PC-9 (cell line): Measurements from ENCODE around the gene EXO5. TPM values are rescaled to one million over a fixed set of nuclear protein-coding genes. Genes with fewer than 3 reads are reported as not detected.
"Not testable (repeated sequence)": the region's sequence is repeated elsewhere in the genome, so short reads cannot be mapped to it uniquely, and the experiment has no call there.

Experiments
- BruUV-seq: library from RNA; stranded (reverse); fragments of 400-500 nt; replicated peaks from 2 replicates; lab custom pipeline; 2021; lab: Mats Ljungman, UMichigan
- CTCF ChIA-PET: fragments of 300-600 bp; sonication (Branson Sonifier 250); formaldehyde crosslinking; loops from one replicate; lab custom pipeline; 2022; ENCODE audit warnings: antibody characterized with exemption; lab: Charles Lee
- POLR2A ChIA-PET: fragments of 300-600 bp; sonication (Branson Sonifier 250); formaldehyde crosslinking; loops from one replicate; lab custom pipeline; 2022; ENCODE audit warnings: antibody characterized with exemption; ENCODE audit not compliant: unreplicated experiment; lab: Charles Lee
- DNase-seq, 2 experiments: peaks; one replicate each; pipeline versions ENCODE4 v3.0.0 to v3.0.0-alpha.2; 2015 to 2022; ENCODE audit warnings: mixed read lengths in 1 of 2
- H2AFZ ChIP-seq: fragments of 200-600 bp; sonication (generic); 2 replicates; pipeline ENCODE4 v1.8.1; 2017; ENCODE audit warnings: antibody characterized with exemption
- H3F3A ChIP-seq: fragments of 200-600 bp; sonication (generic); 2 replicates; pipeline ENCODE4 v1.8.1; 2017; ENCODE audit warnings: antibody characterized with exemption, mild to moderate bottlenecking, low read depth; ENCODE audit not compliant: insufficient read depth
- H3K27ac ChIP-seq: fragments of 200-600 bp; sonication (generic); 2 replicates; pipeline ENCODE4 v1.6.1; 2016; ENCODE audit warnings: mixed run types
- H3K27me3 ChIP-seq: fragments of 200-600 bp; sonication (generic); 2 replicates; pipeline ENCODE4 v1.6.1; 2016; ENCODE audit warnings: low read depth, mixed run types; ENCODE audit not compliant: insufficient read depth
- H3K36me3 ChIP-seq: fragments of 200-600 bp; sonication (generic); 2 replicates; pipeline ENCODE4 v1.6.1; 2016; ENCODE audit warnings: low read depth, mixed run types
- H3K4me1 ChIP-seq: fragments of 200-600 bp; sonication (generic); replicated peaks from 2 replicates; pipeline ENCODE4 v1.6.1; 2016; ENCODE audit warnings: mixed run types; ENCODE audit not compliant: insufficient read depth
- H3K4me2 ChIP-seq: fragments of 200-600 bp; sonication (generic); 2 replicates; pipeline ENCODE4 v1.6.1; 2017; ENCODE audit warnings: mixed run types
- H3K4me3 ChIP-seq: fragments of 200-600 bp; sonication (generic); 2 replicates; pipeline ENCODE4 v1.6.1; 2016; ENCODE audit warnings: mixed run types
- H3K79me2 ChIP-seq: fragments of 200-600 bp; sonication (generic); 2 replicates; pipeline ENCODE4 v1.6.1; 2017; ENCODE audit warnings: low read depth, mixed run types
- H3K9me2 ChIP-seq: fragments of 200-600 bp; sonication (generic); 2 replicates; pipeline ENCODE4 v1.8.1; 2017; ENCODE audit warnings: mild to moderate bottlenecking; ENCODE audit not compliant: insufficient read depth
- H3K9me3 ChIP-seq: fragments of 200-600 bp; sonication (generic); 2 replicates; pipeline ENCODE4 v1.8.1; 2016; ENCODE audit warnings: low read depth; ENCODE audit not compliant: insufficient read depth
- H4K20me1 ChIP-seq: fragments of 200-600 bp; sonication (generic); 2 replicates; pipeline ENCODE4 v1.8.1; 2017; ENCODE audit not compliant: insufficient read depth
- EZH2 ChIP-seq: fragments of 200-600 bp; sonication (generic); IDR thresholded peaks from 2 replicates; pipeline ENCODE4 v1.8.0; 2017; ENCODE audit warnings: antibody characterized with exemption, low read depth
- intact Hi-C: fragments of 100-400 bp; cut with micrococcal nuclease; formaldehyde crosslinking; loops from one replicate; pipeline ENCODE4 v1.10.0; 2022; ENCODE audit not compliant: unreplicated experiment
- total RNA-seq: library from RNA; stranded (reverse); gene quantifications from 2 replicates; pipeline ENCODE4 v1.2.3, GENCODE V29; 2021
- TF ChIP-seq, protein P1 (sequence below): fragments of 200-600 bp; sonication (generic); conservative IDR thresholded peaks from 2 replicates; pipeline ENCODE4 v1.6.1; 2017; ENCODE audit warnings: mixed run types, antibody characterized with exemption, mild to moderate bottlenecking, moderate library complexity

Gene EXO5
- total RNA-seq, 1 experiment from 2014 or later = 19.0 TPM

DNA sequence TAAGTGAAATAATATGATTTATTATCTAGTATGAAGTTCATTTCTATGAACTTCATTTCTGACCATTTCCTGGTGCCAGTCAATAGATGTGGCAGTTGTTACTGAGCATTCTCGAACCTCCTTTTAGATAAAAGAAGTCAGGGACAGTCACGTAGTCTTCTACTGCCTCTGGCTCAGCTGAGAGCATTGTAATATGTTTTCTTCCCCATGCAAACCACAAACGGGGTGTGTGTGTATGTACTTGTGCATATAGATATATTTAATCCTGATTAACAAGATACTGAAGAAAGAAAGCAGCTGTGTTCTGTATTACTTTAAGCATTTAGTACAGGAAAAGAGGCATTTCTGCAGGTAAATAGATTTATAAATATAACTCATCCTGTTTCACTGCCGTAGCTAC, 44.5 kb downstream of the EXO5 start:
- DNase-seq = no peak
- H3K27me3 ChIP-seq = no peaks in the 10 kb centered on the region
- H3K36me3 ChIP-seq = no peaks in the 10 kb centered on the region
- H3K9me2 ChIP-seq = no peaks in the 10 kb centered on the region; the same call in 1 of the 2 replicates
- TF ChIP-seq EZH2 = no peak
- TF ChIP-seq, protein P1, sequence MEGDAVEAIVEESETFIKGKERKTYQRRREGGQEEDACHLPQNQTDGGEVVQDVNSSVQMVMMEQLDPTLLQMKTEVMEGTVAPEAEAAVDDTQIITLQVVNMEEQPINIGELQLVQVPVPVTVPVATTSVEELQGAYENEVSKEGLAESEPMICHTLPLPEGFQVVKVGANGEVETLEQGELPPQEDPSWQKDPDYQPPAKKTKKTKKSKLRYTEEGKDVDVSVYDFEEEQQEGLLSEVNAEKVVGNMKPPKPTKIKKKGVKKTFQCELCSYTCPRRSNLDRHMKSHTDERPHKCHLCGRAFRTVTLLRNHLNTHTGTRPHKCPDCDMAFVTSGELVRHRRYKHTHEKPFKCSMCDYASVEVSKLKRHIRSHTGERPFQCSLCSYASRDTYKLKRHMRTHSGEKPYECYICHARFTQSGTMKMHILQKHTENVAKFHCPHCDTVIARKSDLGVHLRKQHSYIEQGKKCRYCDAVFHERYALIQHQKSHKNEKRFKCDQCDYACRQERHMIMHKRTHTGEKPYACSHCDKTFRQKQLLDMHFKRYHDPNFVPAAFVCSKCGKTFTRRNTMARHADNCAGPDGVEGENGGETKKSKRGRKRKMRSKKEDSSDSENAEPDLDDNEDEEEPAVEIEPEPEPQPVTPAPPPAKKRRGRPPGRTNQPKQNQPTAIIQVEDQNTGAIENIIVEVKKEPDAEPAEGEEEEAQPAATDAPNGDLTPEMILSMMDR = no peak
- no peak overlapping the region for H3K4me2 ChIP-seq
- intact Hi-C loops = no loop called here
- ChIA-PET POLR2A (no interaction called here), CTCF (no interaction called here)
- no peaks in the 10 kb centered on the region for H3K4me1 ChIP-seq
- H3K79me2 ChIP-seq = no peaks in the 10 kb centered on the region
- H4K20me1 ChIP-seq = no peaks in the 10 kb centered on the region
- H2AFZ ChIP-seq = no peak overlapping the region
- BruUV-seq = no TSS peak
- no peaks in the 10 kb centered on the region for H3K9me3 ChIP-seq
- H3K27ac ChIP-seq = no peak overlapping the region
- H3K4me3 ChIP-seq = no peak overlapping the region
- H3F3A ChIP-seq = no peaks in the 10 kb centered on the region

- CTCF ChIA-PET, H4K20me1 ChIP-seq, H3K4me3 ChIP-seq, H3K27me3 ChIP-seq, H3K9me2 ChIP-seq, intact Hi-C loops, H3K4me2 ChIP-seq, H3K4me1 ChIP-seq, H3K27ac ChIP-seq, H2AFZ ChIP-seq, POLR2A ChIA-PET, H3K36me3 ChIP-seq, H3K79me2 ChIP-seq, H3K9me3 ChIP-seq, H3F3A ChIP-seq, BruUV-seq, DNase-seq: not testable (repeated sequence)
These were observed 46.2 kb downstream of the EXO5 start for GRCh38 chr1:40554807-40555206.

DNA sequence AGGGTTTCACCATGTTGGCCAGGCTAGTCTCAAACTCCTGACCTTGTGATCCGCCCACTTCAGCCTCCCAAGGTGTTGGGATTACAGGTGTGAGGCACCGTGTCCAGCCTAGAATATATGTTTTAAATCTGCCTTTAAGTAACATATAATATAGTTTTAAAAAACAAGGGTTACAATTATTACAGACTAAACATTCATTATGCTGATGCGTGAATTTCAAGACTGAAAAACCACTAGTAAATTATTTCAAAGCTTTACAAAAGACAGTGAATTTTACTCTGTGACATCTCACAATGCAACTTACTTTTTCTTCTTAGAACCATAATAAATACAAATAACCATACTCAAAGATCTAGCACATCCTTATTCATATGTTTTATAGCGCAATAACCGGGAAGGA, 47.6 kb downstream of the EXO5 start:
- H3K27ac ChIP-seq = no peak overlapping the region
- no peaks in the 10 kb centered on the region for H3K36me3 ChIP-seq
- no peaks in the 10 kb centered on the region for H3K79me2 ChIP-seq
- no peaks in the 10 kb centered on the region for H3K27me3 ChIP-seq
- no peak overlapping the region for H3K4me2 ChIP-seq
- no peaks in the 10 kb centered on the region for H3K9me3 ChIP-seq
- no peak for DNase-seq
- H3K9me2 ChIP-seq = no peaks in the 10 kb centered on the region; the same call in 1 of the 2 replicates
- ChIA-PET CTCF (no interaction called here), POLR2A (no interaction called here)
- no peaks in the 10 kb centered on the region for H3K4me1 ChIP-seq
- no peaks in the 10 kb centered on the region for H3F3A ChIP-seq
- no peak for TF ChIP-seq EZH2
- TF ChIP-seq, protein P1 = no peak
- no peaks in the 10 kb centered on the region for H4K20me1 ChIP-seq
- intact Hi-C loops = no loop called here
- no peak overlapping the region for H2AFZ ChIP-seq
- BruUV-seq = no TSS peak
- H3K4me3 ChIP-seq = no peak overlapping the region

- H3K27me3 ChIP-seq, H3K4me2 ChIP-seq, H3K79me2 ChIP-seq, BruUV-seq, CTCF ChIA-PET, H3K4me1 ChIP-seq, H3K27ac ChIP-seq, H4K20me1 ChIP-seq, intact Hi-C loops, H3K4me3 ChIP-seq, POLR2A ChIA-PET, DNase-seq, H3K9me2 ChIP-seq, H2AFZ ChIP-seq, H3F3A ChIP-seq, H3K36me3 ChIP-seq, H3K9me3 ChIP-seq: not testable (repeated sequence)
These were observed 49.7 kb downstream of the EXO5 start for GRCh38 chr1:40558241-40558640.
